ENCODE measurements around the gene VAMP4. TPM values are rescaled to one million over a fixed set of nuclear protein-coding genes. Genes with fewer than 3 reads are reported as not detected.
A peak's percentile ranks its signal among the peaks of the same experiment; 100 is the strongest.

The VAMP4 gene
- total RNA-seq, 2 experiments from 2014 or later: 9.7 to 11.6 TPM

- Mint-ChIP-seq H3K9me3 (ENCODE audit: low read depth) (no peaks in the 10 kb centered on the region), H3K4me1 (peaks cover 6% of the 10 kb centered on the region), H3K27me3 (peaks cover 2% of the 10 kb centered on the region), H3K27ac (no peak overlapping the region), H3K36me3 (ENCODE audit: low read depth) (no peaks in the 10 kb centered on the region), H3K4me3 (no peak overlapping the region)
- intact Hi-C loops (cut with DNase I, micrococcal nuclease): no loop called here
- ChIA-PET POLR2A (no interaction called here), CTCF (no interaction called here)
- DNase-seq (peak; percentile 33), ATAC-seq (peak; percentile 65)
Measured at GRCh38 chr1:171751221-171751620, 9.4 kb upstream of the VAMP4 start.

GRCh38 chr1:171748651-171749050, 6.8 kb upstream of the VAMP4 start:
- no peak overlapping the region for H3K4me3 Mint-ChIP-seq
- intact Hi-C loops (cut with DNase I, micrococcal nuclease): loop anchor here in 1 of 2 experiments (10.0 kb wide), 2 partner anchors 236 to 434 kb away; partner anchors contain the start of gene FMO4
- no peaks in the 10 kb centered on the region for H3K9me3 Mint-ChIP-seq (ENCODE audit: low read depth)
- no peaks in the 10 kb centered on the region for H3K27me3 Mint-ChIP-seq
- POLR2A ChIA-PET: no interaction called here
- CTCF ChIA-PET: no interaction called here
- no peak overlapping the region for H3K27ac Mint-ChIP-seq
- peaks cover 14% of the 10 kb centered on the region for H3K4me1 Mint-ChIP-seq
- DNase-seq (no peak), ATAC-seq (no peak)
- no peaks in the 10 kb centered on the region for H3K36me3 Mint-ChIP-seq (ENCODE audit: low read depth)

GRCh38 chr1:171744986-171745385, 3.1 kb upstream of the VAMP4 start:
- Mint-ChIP-seq H3K36me3 (ENCODE audit: low read depth) (no peaks in the 10 kb centered on the region), H3K27ac (no peak overlapping the region), H3K27me3 (no peaks in the 10 kb centered on the region), H3K4me3 (no peak overlapping the region), H3K9me3 (ENCODE audit: low read depth) (no peaks in the 10 kb centered on the region), H3K4me1 (peaks cover 23% of the 10 kb centered on the region)
- CTCF ChIA-PET: interaction anchor here (1.1 to 1.4 kb wide), 2 partner anchors 16 to 100 kb away, joined by 3 to 6 read pairs; no protein-coding TSS in a partner anchor
- POLR2A ChIA-PET: no interaction called here
- ATAC-seq (no peak), DNase-seq (no peak)
- intact Hi-C loops (cut with DNase I, micrococcal nuclease): loop anchor here (5.0 to 10.0 kb wide), 8 partner anchors 88 to 1213 kb away; partner anchors contain the start of genes DNM3 (in 1 of the 2), FMO4 (in 1 of the 2), GORAB (in 1 of the 2) and PIGC (in 1 of the 2)

- POLR2A ChIA-PET: interaction anchor here (0.6 to 1.9 kb wide), 6 partner anchors 12 to 789 kb away, joined by 3 to 8 read pairs (median 4); partner anchors contain the start of genes DNM3, METTL13 and SUCO
- Mint-ChIP-seq H3K9me3 (ENCODE audit: low read depth) (no peaks in the 10 kb centered on the region), H3K36me3 (ENCODE audit: low read depth) (no peaks in the 10 kb centered on the region), H3K4me3 (peak overlapping the region; percentile 92), H3K4me1 (peaks cover 40% of the 10 kb centered on the region), H3K27ac (peak overlapping the region; percentile 99), H3K27me3 (no peaks in the 10 kb centered on the region)
- ATAC-seq (peak; percentile 32), DNase-seq (peak; percentile 35)
- intact Hi-C loops (cut with DNase I, micrococcal nuclease): loop anchor here (2.0 to 10.0 kb wide), 11 partner anchors 86 to 1850 kb away; partner anchors contain the start of genes DNM3 (in 1 of the 2), FMO4 (in 1 of the 2), GORAB (in 1 of the 2) and PIGC (in 1 of the 2)
- CTCF ChIA-PET: interaction anchor here (0.5 to 1.8 kb wide), 20 partner anchors 11 to 976 kb away, joined by 3 to 6 read pairs (median 3); no protein-coding TSS in a partner anchor
Measured at GRCh38 chr1:171743081-171743870, 1.4 kb upstream of the VAMP4 start.

GRCh38 chr1:171742577-171742922, 685 bp upstream of the VAMP4 start:
- Mint-ChIP-seq H3K9me3 (ENCODE audit: low read depth) (no peaks in the 10 kb centered on the region), H3K27me3 (no peaks in the 10 kb centered on the region), H3K27ac (peak overlapping the region; percentile 99), H3K4me3 (peak overlapping the region; percentile 92), H3K36me3 (ENCODE audit: low read depth) (no peaks in the 10 kb centered on the region), H3K4me1 (peaks cover 41% of the 10 kb centered on the region)
- intact Hi-C loops (cut with DNase I, micrococcal nuclease): loop anchor here (1.0 to 10.0 kb wide), 16 partner anchors 39 to 1850 kb away; partner anchors contain the start of genes DNM3 (in 2 of the 2), METTL13 (in 2 of the 2), PRRC2C (in 2 of the 2) and FMO4 (in 1 of the 2)
- ChIA-PET CTCF (interaction anchor here (0.5 to 2.5 kb wide), 11 partner anchors 25 to 792 kb away, joined by 3 to 8 read pairs (median 3); partner anchors contain the start of genes FMO4 and METTL13), POLR2A (interaction anchor here (1.4 to 1.9 kb wide), 3 partner anchors 39 to 790 kb away, joined by 3 to 8 read pairs (median 4); partner anchors contain the start of genes DNM3, METTL13 and SUCO)
- ATAC-seq (peak; percentile 8), DNase-seq (peak; percentile 29)

- no peaks in the 10 kb centered on the region for H3K27me3 Mint-ChIP-seq
- H3K4me3 Mint-ChIP-seq: peak overlapping the region; percentile 92
- peaks cover 9% of the 10 kb centered on the region for H3K36me3 Mint-ChIP-seq (ENCODE audit: low read depth)
- ChIA-PET CTCF (interaction anchor here (0.8 to 2.6 kb wide), 8 partner anchors 9 to 428 kb away, joined by 3 to 11 read pairs (median 6); partner anchors contain the start of genes FMO4 and METTL13), POLR2A (interaction anchor here (0.9 kb wide), 1 partner anchor 40 kb away, joined by 3 read pairs; the partner anchor contains the start of gene METTL13)
- peaks cover 41% of the 10 kb centered on the region for H3K4me1 Mint-ChIP-seq
- intact Hi-C loops (cut with DNase I, micrococcal nuclease): loop anchor here (1.0 to 10.0 kb wide), 9 partner anchors 84 to 1209 kb away; partner anchors contain the start of genes DNM3 (in 1 of the 2), FMO4 (in 1 of the 2), GORAB (in 1 of the 2) and PIGC (in 1 of the 2)
- no peaks in the 10 kb centered on the region for H3K9me3 Mint-ChIP-seq (ENCODE audit: low read depth)
- peak; percentile 71 for DNase-seq
- peak; percentile 27 for ATAC-seq
- peak overlapping the region; percentile 99 for H3K27ac Mint-ChIP-seq
Measured at GRCh38 chr1:171740987-171741871, 636 bp downstream of the VAMP4 start.

- POLR2A ChIA-PET: interaction anchor here (0.9 kb wide), 1 partner anchor 41 kb away, joined by 3 read pairs; the partner anchor contains the start of gene METTL13
- intact Hi-C loops (cut with DNase I, micrococcal nuclease): loop anchor here (5.0 to 10.0 kb wide), 8 partner anchors 83 to 1208 kb away; partner anchors contain the start of genes DNM3 (in 1 of the 2), FMO4 (in 1 of the 2), GORAB (in 1 of the 2) and PIGC (in 1 of the 2)
- ATAC-seq: no peak
- Mint-ChIP-seq H3K36me3 (ENCODE audit: low read depth) (peaks cover 17% of the 10 kb centered on the region), H3K27ac (peak overlapping the region; percentile 87), H3K4me1 (peaks cover 43% of the 10 kb centered on the region), H3K4me3 (peak overlapping the region; percentile 92), H3K27me3 (no peaks in the 10 kb centered on the region), H3K9me3 (ENCODE audit: low read depth) (no peaks in the 10 kb centered on the region)
- CTCF ChIA-PET: interaction anchor here (0.8 to 2.6 kb wide), 7 partner anchors 8 to 427 kb away, joined by 3 to 11 read pairs (median 6); partner anchors contain the start of gene FMO4
- DNase-seq: no peak
Measured at GRCh38 chr1:171740356-171740863, 1.5 kb downstream of the VAMP4 start.

- CTCF ChIA-PET: interaction anchor here (0.6 to 2.6 kb wide), 4 partner anchors 24 to 943 kb away, joined by 3 to 11 read pairs (median 3); no protein-coding TSS in a partner anchor
- H3K4me1 Mint-ChIP-seq: peaks cover 45% of the 10 kb centered on the region
- H3K27me3 Mint-ChIP-seq: no peaks in the 10 kb centered on the region
- intact Hi-C loops (cut with DNase I, micrococcal nuclease): loop anchor here (5.0 to 10.0 kb wide), 8 partner anchors 82 to 1207 kb away; partner anchors contain the start of genes DNM3 (in 1 of the 2), FMO4 (in 1 of the 2), GORAB (in 1 of the 2) and PIGC (in 1 of the 2)
- H3K4me3 Mint-ChIP-seq: peak overlapping the region; percentile 92
- H3K36me3 Mint-ChIP-seq (ENCODE audit: low read depth): peaks cover 21% of the 10 kb centered on the region
- DNase-seq: no peak
- ATAC-seq: no peak
- POLR2A ChIA-PET: no interaction called here
- H3K9me3 Mint-ChIP-seq (ENCODE audit: low read depth): no peaks in the 10 kb centered on the region
- peak overlapping the region; percentile 87 for H3K27ac Mint-ChIP-seq
Measured at GRCh38 chr1:171739656-171740055, 2.2 kb downstream of the VAMP4 start.

GRCh38 chr1:171738911-171739310, 3.0 kb downstream of the VAMP4 start:
- Mint-ChIP-seq H3K27me3 (no peaks in the 10 kb centered on the region), H3K9me3 (ENCODE audit: low read depth) (no peaks in the 10 kb centered on the region), H3K36me3 (ENCODE audit: low read depth) (peaks cover 21% of the 10 kb centered on the region), H3K4me1 (peaks cover 40% of the 10 kb centered on the region), H3K4me3 (peak overlapping the region; percentile 92), H3K27ac (peak overlapping the region; percentile 87)
- intact Hi-C loops (cut with DNase I, micrococcal nuclease): no loop called here
- CTCF ChIA-PET: interaction anchor here (0.8 to 1.1 kb wide), 2 partner anchors 46 to 94 kb away, joined by 3 to 4 read pairs; no protein-coding TSS in a partner anchor
- POLR2A ChIA-PET: no interaction called here
- no peak for DNase-seq
- ATAC-seq: no peak

- Mint-ChIP-seq H3K36me3 (ENCODE audit: low read depth) (peaks cover 29% of the 10 kb centered on the region), H3K9me3 (ENCODE audit: low read depth) (no peaks in the 10 kb centered on the region), H3K27ac (no peak overlapping the region), H3K4me1 (peaks cover 36% of the 10 kb centered on the region), H3K4me3 (no peak overlapping the region), H3K27me3 (no peaks in the 10 kb centered on the region)
- ATAC-seq (no peak), DNase-seq (no peak)
- intact Hi-C loops (cut with DNase I, micrococcal nuclease): no loop called here
- POLR2A ChIA-PET: no interaction called here
- CTCF ChIA-PET: interaction anchor here (0.6 kb wide), 1 partner anchor 41 kb away, joined by 3 read pairs; no protein-coding TSS in a partner anchor
Measured at GRCh38 chr1:171736196-171736595, 5.7 kb downstream of the VAMP4 start.
